ENCODE data around the gene CXCR5.

CXCR5 gene

DNA sequence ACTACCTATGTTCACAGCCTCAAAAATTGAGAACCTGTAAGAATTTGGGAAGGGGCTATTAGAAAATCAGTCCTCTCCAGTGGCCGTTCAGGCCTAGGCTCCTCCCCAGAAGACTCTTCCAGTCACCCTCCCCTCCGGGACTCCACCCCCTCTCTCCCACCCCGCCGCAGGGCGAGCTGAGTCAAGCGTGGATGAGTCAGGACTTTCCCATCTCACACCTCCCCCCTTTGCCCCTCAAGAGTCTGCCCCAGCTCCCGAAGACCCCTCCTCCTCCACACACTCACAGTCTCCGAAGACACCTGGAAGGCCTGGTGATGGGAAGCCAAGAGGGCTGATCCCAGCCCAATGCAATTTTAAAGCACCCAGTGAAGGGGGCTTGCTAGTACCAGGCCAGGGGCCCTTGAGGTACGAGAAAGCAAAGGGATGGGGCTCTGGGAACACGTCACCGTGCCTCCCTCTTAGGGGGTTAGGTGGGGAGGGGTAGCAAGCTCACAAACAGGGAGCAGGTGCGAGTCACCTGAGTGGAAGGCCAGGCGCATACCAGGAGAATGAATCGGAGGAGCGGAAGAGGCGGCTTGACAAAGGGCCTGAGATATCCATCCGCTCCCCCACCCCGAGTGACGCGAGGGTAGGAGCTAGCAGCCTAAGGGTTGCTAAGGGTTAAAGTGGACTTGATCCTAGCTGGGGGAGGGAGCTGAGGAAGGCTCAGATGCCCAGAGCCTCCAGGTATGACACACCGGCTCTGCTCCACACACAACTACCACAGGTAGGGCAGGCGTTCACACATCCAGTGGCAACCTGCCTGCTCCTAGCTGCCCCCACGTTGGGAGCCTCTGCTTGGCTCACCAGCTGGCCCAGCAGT, 28.4 kb downstream of the CXCR5 start (continued):
- TF ChIP-seq, protein P1, sequence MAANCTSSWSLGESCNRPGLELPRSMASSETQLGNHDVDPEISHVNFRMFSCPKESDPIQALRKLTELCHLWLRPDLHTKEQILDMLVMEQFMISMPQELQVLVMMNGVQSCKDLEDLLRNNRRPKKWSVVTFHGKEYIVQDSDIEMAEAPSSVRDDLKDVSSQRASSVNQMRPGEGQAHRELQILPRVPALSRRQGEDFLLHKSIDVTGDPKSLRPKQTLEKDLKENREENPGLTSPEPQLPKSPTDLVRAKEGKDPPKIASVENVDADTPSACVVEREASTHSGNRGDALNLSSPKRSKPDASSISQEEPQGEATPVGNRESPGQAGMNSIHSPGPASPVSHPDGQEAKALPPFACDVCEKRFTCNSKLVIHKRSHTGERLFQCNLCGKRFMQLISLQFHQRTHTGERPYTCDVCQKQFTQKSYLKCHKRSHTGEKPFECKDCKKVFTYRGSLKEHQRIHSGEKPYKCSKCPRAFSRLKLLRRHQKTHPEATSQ (tag by site-specific recombination; IDR thresholded peaks at IDR 0.05): no peak
- no peak for TF ChIP-seq ZNF169 (tag by site-specific recombination; IDR thresholded peaks at IDR 0.05)
- no peak for TF ChIP-seq KLF10 (tag by site-specific recombination; IDR thresholded peaks at IDR 0.05)
- no peak for TF ChIP-seq ZNF112 (tag by site-specific recombination; IDR thresholded peaks at IDR 0.05)
- TF ChIP-seq, protein P2, sequence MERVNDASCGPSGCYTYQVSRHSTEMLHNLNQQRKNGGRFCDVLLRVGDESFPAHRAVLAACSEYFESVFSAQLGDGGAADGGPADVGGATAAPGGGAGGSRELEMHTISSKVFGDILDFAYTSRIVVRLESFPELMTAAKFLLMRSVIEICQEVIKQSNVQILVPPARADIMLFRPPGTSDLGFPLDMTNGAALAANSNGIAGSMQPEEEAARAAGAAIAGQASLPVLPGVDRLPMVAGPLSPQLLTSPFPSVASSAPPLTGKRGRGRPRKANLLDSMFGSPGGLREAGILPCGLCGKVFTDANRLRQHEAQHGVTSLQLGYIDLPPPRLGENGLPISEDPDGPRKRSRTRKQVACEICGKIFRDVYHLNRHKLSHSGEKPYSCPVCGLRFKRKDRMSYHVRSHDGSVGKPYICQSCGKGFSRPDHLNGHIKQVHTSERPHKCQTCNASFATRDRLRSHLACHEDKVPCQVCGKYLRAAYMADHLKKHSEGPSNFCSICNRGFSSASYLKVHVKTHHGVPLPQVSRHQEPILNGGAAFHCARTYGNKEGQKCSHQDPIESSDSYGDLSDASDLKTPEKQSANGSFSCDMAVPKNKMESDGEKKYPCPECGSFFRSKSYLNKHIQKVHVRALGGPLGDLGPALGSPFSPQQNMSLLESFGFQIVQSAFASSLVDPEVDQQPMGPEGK (tag by site-specific recombination; IDR thresholded peaks at IDR 0.05): peak; percentile 76
- peak; percentile 48; the same call in 1 of the 2 replicates for TF ChIP-seq KLF9 (tag by site-specific recombination; IDR thresholded peaks at IDR 0.05; ENCODE audit: low read depth)
- no peak for TF ChIP-seq ZNF114 (tag by site-specific recombination; IDR thresholded peaks at IDR 0.05)
- TF ChIP-seq ZNF664 (tag by site-specific recombination; IDR thresholded peaks at IDR 0.05): no peak
- no peak for TF ChIP-seq ZNF792 (tag by site-specific recombination; IDR thresholded peaks at IDR 0.05)
- no peak for TF ChIP-seq ZNF416 (tag by site-specific recombination; IDR thresholded peaks at IDR 0.05)
- TF ChIP-seq MZF1 (tag by site-specific recombination; IDR thresholded peaks at IDR 0.05; ENCODE audit: borderline replicate concordance): no peak
- TF ChIP-seq ZNF76 (tag by site-specific recombination; IDR thresholded peaks at IDR 0.05; ENCODE audit: borderline replicate concordance, low read depth): 0 out of 2 replicates have a peak, but pooled peaks have one; percentile 35
- no peak for TF ChIP-seq ZNF510 (tag by site-specific recombination; IDR thresholded peaks at IDR 0.05; ENCODE audit: insufficient replicate concordance)
- TF ChIP-seq, protein P3, sequence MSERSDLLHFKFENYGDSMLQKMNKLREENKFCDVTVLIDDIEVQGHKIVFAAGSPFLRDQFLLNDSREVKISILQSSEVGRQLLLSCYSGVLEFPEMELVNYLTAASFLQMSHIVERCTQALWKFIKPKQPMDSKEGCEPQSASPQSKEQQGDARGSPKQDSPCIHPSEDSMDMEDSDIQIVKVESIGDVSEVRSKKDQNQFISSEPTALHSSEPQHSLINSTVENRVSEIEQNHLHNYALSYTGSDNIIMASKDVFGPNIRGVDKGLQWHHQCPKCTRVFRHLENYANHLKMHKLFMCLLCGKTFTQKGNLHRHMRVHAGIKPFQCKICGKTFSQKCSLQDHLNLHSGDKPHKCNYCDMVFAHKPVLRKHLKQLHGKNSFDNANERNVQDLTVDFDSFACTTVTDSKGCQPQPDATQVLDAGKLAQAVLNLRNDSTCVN (tag by site-specific recombination; optimal IDR thresholded peaks at IDR 0.05): no peak
- TF ChIP-seq GLIS1 (tag by site-specific recombination; IDR thresholded peaks at IDR 0.05): peak; percentile 9; the same call in 1 of the 2 replicates
- peak; percentile 36; the same call in 1 of the 2 replicates for TF ChIP-seq ZBTB8A (tag by site-specific recombination; IDR thresholded peaks at IDR 0.05)
- TF ChIP-seq ZNF394 (tag by site-specific recombination; IDR thresholded peaks at IDR 0.05; ENCODE audit: borderline replicate concordance): no peak
- TF ChIP-seq, protein P4, sequence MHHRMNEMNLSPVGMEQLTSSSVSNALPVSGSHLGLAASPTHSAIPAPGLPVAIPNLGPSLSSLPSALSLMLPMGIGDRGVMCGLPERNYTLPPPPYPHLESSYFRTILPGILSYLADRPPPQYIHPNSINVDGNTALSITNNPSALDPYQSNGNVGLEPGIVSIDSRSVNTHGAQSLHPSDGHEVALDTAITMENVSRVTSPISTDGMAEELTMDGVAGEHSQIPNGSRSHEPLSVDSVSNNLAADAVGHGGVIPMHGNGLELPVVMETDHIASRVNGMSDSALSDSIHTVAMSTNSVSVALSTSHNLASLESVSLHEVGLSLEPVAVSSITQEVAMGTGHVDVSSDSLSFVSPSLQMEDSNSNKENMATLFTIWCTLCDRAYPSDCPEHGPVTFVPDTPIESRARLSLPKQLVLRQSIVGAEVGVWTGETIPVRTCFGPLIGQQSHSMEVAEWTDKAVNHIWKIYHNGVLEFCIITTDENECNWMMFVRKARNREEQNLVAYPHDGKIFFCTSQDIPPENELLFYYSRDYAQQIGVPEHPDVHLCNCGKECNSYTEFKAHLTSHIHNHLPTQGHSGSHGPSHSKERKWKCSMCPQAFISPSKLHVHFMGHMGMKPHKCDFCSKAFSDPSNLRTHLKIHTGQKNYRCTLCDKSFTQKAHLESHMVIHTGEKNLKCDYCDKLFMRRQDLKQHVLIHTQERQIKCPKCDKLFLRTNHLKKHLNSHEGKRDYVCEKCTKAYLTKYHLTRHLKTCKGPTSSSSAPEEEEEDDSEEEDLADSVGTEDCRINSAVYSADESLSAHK (tag by site-specific recombination; IDR thresholded peaks at IDR 0.05): no peak
- TF ChIP-seq, protein P5, sequence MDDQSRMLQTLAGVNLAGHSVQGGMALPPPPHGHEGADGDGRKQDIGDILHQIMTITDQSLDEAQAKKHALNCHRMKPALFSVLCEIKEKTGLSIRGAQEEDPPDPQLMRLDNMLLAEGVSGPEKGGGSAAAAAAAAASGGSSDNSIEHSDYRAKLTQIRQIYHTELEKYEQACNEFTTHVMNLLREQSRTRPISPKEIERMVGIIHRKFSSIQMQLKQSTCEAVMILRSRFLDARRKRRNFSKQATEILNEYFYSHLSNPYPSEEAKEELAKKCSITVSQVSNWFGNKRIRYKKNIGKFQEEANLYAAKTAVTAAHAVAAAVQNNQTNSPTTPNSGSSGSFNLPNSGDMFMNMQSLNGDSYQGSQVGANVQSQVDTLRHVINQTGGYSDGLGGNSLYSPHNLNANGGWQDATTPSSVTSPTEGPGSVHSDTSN (CRISPR knock-in tag; IDR thresholded peaks at IDR 0.05): no peak
- no peak for TF ChIP-seq ZSCAN16 (tag by site-specific recombination; IDR thresholded peaks at IDR 0.05)
- no peak for TF ChIP-seq ZNF544 (tag by site-specific recombination; IDR thresholded peaks at IDR 0.05)
- TF ChIP-seq ZNF585B (tag by site-specific recombination; IDR thresholded peaks at IDR 0.05): no peak
- TF ChIP-seq, protein P6, sequence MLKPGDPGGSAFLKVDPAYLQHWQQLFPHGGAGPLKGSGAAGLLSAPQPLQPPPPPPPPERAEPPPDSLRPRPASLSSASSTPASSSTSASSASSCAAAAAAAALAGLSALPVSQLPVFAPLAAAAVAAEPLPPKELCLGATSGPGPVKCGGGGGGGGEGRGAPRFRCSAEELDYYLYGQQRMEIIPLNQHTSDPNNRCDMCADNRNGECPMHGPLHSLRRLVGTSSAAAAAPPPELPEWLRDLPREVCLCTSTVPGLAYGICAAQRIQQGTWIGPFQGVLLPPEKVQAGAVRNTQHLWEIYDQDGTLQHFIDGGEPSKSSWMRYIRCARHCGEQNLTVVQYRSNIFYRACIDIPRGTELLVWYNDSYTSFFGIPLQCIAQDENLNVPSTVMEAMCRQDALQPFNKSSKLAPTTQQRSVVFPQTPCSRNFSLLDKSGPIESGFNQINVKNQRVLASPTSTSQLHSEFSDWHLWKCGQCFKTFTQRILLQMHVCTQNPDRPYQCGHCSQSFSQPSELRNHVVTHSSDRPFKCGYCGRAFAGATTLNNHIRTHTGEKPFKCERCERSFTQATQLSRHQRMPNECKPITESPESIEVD (tag by site-specific recombination; IDR thresholded peaks at IDR 0.05): no peak
- TF ChIP-seq, protein P7, sequence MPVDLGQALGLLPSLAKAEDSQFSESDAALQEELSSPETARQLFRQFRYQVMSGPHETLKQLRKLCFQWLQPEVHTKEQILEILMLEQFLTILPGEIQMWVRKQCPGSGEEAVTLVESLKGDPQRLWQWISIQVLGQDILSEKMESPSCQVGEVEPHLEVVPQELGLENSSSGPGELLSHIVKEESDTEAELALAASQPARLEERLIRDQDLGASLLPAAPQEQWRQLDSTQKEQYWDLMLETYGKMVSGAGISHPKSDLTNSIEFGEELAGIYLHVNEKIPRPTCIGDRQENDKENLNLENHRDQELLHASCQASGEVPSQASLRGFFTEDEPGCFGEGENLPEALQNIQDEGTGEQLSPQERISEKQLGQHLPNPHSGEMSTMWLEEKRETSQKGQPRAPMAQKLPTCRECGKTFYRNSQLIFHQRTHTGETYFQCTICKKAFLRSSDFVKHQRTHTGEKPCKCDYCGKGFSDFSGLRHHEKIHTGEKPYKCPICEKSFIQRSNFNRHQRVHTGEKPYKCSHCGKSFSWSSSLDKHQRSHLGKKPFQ (tag by site-specific recombination; IDR thresholded peaks at IDR 0.05): no peak
- no peak for TF ChIP-seq ZNF248 (tag by site-specific recombination; IDR thresholded peaks at IDR 0.05)
- no peak for TF ChIP-seq ZNF239 (tag by site-specific recombination; IDR thresholded peaks at IDR 0.05)
- no peak for TF ChIP-seq ZNF223 (tag by site-specific recombination; IDR thresholded peaks at IDR 0.05)
- TF ChIP-seq ZNF404 (tag by site-specific recombination; IDR thresholded peaks at IDR 0.05): no peak
